ENCODE results near the gene ATP11A.

ATP11A gene

DNA sequence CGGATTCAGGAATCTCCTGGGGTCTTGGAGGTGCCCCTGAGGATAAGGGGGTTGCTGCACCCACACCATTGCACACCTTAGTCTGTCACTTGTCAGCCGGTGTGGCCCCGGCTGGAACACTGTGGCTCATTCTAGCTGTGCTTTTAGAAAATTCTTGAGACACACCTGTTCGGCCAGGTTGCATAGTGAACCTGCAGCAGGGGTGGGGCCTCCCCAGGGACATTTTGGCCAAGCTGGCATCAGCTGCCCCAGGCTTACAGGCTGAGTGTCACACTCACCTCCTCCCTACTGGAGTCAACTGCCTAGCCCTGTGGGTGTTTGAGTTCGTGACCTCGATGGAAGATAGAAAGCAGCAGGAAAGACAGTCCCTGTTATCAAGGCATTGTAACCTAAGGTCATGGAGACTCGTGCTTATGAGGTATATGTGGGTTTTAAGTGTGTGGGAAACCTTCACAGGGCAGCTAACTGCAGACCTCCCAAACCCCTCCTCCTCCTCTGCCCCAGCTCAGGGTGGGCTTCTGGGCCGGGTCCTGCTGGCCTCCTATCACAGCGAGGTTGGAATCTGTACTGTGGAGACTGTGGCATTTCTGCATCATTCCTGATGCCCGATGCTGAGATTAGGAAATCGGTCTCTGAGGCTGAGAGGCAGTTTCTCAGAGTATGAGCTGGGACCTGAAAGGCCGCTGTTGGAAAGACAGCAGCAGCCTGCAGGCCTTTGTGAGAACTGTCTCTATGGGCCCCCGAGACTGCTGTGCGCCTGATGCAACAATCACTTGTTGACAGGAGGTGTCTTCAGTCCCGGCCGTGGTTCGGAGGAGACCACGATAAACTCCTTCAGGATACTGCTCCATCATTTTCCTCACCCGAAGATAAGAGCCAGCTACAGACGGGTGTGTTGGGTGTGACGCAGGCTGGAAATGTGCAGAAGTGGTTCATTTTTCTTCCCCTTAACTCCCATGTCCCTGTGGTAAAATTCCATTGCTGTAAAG lies 72.2 kb downstream of the ATP11A start:
- H3K4me2 ChIP-seq (ENCODE audit: insufficient read depth, low read length): no peak overlapping the region
- H2AFZ ChIP-seq (ENCODE audit: low read depth, low read length): no peak overlapping the region
- no peaks in the 10 kb centered on the region for H3K36me3 ChIP-seq (ENCODE audit: insufficient read depth, low read length)
- no peak overlapping the region for H3K27ac ChIP-seq (ENCODE audit: low read length)
- no peak for TF ChIP-seq EZH2 (IDR thresholded peaks at IDR 0.05; ENCODE audit: borderline replicate concordance, low read depth, low read length, severe bottlenecking)
- TF ChIP-seq, protein P1, sequence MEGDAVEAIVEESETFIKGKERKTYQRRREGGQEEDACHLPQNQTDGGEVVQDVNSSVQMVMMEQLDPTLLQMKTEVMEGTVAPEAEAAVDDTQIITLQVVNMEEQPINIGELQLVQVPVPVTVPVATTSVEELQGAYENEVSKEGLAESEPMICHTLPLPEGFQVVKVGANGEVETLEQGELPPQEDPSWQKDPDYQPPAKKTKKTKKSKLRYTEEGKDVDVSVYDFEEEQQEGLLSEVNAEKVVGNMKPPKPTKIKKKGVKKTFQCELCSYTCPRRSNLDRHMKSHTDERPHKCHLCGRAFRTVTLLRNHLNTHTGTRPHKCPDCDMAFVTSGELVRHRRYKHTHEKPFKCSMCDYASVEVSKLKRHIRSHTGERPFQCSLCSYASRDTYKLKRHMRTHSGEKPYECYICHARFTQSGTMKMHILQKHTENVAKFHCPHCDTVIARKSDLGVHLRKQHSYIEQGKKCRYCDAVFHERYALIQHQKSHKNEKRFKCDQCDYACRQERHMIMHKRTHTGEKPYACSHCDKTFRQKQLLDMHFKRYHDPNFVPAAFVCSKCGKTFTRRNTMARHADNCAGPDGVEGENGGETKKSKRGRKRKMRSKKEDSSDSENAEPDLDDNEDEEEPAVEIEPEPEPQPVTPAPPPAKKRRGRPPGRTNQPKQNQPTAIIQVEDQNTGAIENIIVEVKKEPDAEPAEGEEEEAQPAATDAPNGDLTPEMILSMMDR (IDR thresholded peaks at IDR 0.05; ENCODE audit: borderline replicate concordance, extremely low read depth, low read length, poor library complexity, severe bottlenecking): no peak
- no peaks in the 10 kb centered on the region for H3K9me3 ChIP-seq (ENCODE audit: insufficient read depth, low read length, severe bottlenecking)
- no peak overlapping the region for H3K4me3 ChIP-seq (ENCODE audit: low read depth in 1 of 2, low read length in 2 of 2)
- no peaks in the 10 kb centered on the region for H3K27me3 ChIP-seq (ENCODE audit: insufficient read depth, low read length, poor library complexity)
- ATAC-seq (ENCODE audit: insufficient read depth, low read depth) (no peak), DNase-seq (no peak)
- H3K4me1 ChIP-seq (ENCODE audit: insufficient read depth, low read length): no peaks in the 10 kb centered on the region
- no peak overlapping the region for H3K9ac ChIP-seq (ENCODE audit: low read depth, low read length)
- peaks cover 32% of the 10 kb centered on the region for H3K79me2 ChIP-seq (ENCODE audit: insufficient read depth, low read length)
- peaks cover 60% of the 10 kb centered on the region for H4K20me1 ChIP-seq (ENCODE audit: insufficient read depth, low read length)

- Histone ChIP-seq H3K79me2 (ENCODE audit: insufficient read depth, low read length) (peaks cover 28% of the 10 kb centered on the region), H3K4me1 (ENCODE audit: insufficient read depth, low read length) (no peaks in the 10 kb centered on the region), H4K20me1 (ENCODE audit: insufficient read depth, low read length) (peaks cover 55% of the 10 kb centered on the region), H3K27me3 (ENCODE audit: insufficient read depth, low read length, poor library complexity) (no peaks in the 10 kb centered on the region), H3K4me2 (ENCODE audit: insufficient read depth, low read length) (no peak overlapping the region), H2AFZ (ENCODE audit: low read depth, low read length) (no peak overlapping the region), H3K27ac (ENCODE audit: low read length) (no peak overlapping the region), H3K36me3 (ENCODE audit: insufficient read depth, low read length) (no peaks in the 10 kb centered on the region), H3K9me3 (ENCODE audit: insufficient read depth, low read length, severe bottlenecking) (no peaks in the 10 kb centered on the region), H3K4me3 (ENCODE audit: low read depth in 1 of 2, low read length in 2 of 2) (no peak overlapping the region), H3K9ac (ENCODE audit: low read depth, low read length) (no peak overlapping the region)
- ATAC-seq (ENCODE audit: insufficient read depth, low read depth) (no peak), DNase-seq (no peak)
- no peak for TF ChIP-seq EZH2 (IDR thresholded peaks at IDR 0.05; ENCODE audit: borderline replicate concordance, low read depth, low read length, severe bottlenecking)
- TF ChIP-seq, protein P1 (IDR thresholded peaks at IDR 0.05; ENCODE audit: borderline replicate concordance, extremely low read depth, low read length, poor library complexity, severe bottlenecking): no peak
Observed at GRCh38 chr13:112762690-112763080, 72.8 kb downstream of the ATP11A start.

- Histone ChIP-seq H3K9me3 (ENCODE audit: insufficient read depth, low read length, severe bottlenecking) (no peaks in the 10 kb centered on the region), H3K36me3 (ENCODE audit: insufficient read depth, low read length) (no peaks in the 10 kb centered on the region), H2AFZ (ENCODE audit: low read depth, low read length) (no peak overlapping the region), H3K27ac (ENCODE audit: low read length) (no peak overlapping the region), H3K27me3 (ENCODE audit: insufficient read depth, low read length, poor library complexity) (no peaks in the 10 kb centered on the region), H3K4me3 (ENCODE audit: low read depth in 1 of 2, low read length in 2 of 2) (no peak overlapping the region), H3K4me1 (ENCODE audit: insufficient read depth, low read length) (no peaks in the 10 kb centered on the region), H3K9ac (ENCODE audit: low read depth, low read length) (no peak overlapping the region), H3K4me2 (ENCODE audit: insufficient read depth, low read length) (no peak overlapping the region), H3K79me2 (ENCODE audit: insufficient read depth, low read length) (peaks cover 35% of the 10 kb centered on the region), H4K20me1 (ENCODE audit: insufficient read depth, low read length) (peaks cover 62% of the 10 kb centered on the region)
- DNase-seq (no peak), ATAC-seq (ENCODE audit: insufficient read depth, low read depth) (no peak)
- TF ChIP-seq, protein P1 (IDR thresholded peaks at IDR 0.05; ENCODE audit: borderline replicate concordance, extremely low read depth, low read length, poor library complexity, severe bottlenecking): no peak
- TF ChIP-seq EZH2 (IDR thresholded peaks at IDR 0.05; ENCODE audit: borderline replicate concordance, low read depth, low read length, severe bottlenecking): no peak
Observed at GRCh38 chr13:112764028-112764427, 74.2 kb downstream of the ATP11A start.

Measured in DND-41 (cell line).